ENCODE data around the gene HTR7.

The HTR7 gene

DNA sequence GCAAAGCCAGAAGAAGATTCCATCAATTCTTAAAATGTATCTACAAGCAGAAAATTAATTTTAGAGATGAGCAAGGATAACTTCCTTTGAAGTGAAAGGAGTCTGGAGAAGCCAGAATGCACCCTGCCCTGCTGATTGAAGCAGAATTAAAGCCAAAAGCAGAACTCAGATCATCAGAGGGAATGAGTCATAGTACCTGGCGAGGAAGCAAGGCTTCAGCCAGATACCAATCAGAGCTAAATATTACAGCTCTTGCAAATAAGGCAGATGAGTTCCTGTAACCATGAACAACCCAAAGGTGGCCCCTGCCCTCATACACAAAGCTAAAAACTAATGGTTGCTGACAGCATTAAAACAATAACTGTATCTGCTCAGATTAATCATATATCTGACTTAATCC, 10.4 kb downstream of the HTR7 start:
- H3K4me3 ChIP-seq (replicated peaks; ENCODE audit: low read depth, low read length), result no peak overlapping the region
- TF ChIP-seq, protein P1, sequence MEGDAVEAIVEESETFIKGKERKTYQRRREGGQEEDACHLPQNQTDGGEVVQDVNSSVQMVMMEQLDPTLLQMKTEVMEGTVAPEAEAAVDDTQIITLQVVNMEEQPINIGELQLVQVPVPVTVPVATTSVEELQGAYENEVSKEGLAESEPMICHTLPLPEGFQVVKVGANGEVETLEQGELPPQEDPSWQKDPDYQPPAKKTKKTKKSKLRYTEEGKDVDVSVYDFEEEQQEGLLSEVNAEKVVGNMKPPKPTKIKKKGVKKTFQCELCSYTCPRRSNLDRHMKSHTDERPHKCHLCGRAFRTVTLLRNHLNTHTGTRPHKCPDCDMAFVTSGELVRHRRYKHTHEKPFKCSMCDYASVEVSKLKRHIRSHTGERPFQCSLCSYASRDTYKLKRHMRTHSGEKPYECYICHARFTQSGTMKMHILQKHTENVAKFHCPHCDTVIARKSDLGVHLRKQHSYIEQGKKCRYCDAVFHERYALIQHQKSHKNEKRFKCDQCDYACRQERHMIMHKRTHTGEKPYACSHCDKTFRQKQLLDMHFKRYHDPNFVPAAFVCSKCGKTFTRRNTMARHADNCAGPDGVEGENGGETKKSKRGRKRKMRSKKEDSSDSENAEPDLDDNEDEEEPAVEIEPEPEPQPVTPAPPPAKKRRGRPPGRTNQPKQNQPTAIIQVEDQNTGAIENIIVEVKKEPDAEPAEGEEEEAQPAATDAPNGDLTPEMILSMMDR (IDR thresholded peaks at IDR 0.05; ENCODE audit: low read length, missing control alignments), result no peak
- DNase-seq (ENCODE audit: low read depth), result peak; percentile 45

DNA sequence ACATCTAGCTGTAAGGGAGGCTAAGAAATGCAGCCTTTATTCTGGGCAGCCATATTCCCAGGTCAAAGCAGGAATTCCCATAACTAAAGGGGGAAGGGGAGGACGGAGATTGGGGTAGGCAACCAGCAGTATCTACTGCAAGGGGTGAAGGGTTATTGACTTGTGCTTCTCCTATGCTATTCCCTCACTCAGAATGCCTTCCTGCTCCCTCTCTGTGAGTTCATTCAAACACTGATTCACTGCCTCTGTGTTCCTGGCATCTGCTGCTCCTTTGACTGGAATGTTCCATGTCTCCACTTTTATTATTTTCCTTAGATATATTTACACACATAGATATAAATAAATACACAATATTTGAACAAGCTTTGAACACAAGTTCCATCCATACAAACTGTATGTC, 11.1 kb downstream of the HTR7 start:
- TF ChIP-seq, protein P1 (IDR thresholded peaks at IDR 0.05; ENCODE audit: low read length, missing control alignments), result no peak
- no peak overlapping the region for H3K4me3 ChIP-seq (replicated peaks; ENCODE audit: low read depth, low read length)
- no peak for DNase-seq (ENCODE audit: low read depth)

DNA sequence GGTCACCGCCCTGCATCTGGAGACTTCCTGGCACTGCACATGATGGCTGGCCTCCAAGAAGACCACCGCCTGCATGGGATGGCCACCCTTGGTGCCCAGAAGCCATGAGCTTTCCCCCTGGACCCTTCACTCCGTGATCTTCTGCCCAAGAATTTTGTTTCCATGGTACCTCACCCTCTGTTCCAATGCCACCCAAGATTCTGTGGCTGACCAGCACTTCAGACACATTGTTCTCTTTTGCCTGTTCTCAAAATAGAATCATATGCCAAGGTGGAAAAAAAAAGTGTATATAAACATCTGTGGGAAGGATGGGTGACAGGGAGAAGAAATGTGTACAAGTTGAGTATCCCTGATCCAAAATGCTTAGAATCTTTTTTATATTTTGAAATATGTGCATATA, 12.1 kb downstream of the HTR7 start:
- no peak for DNase-seq (ENCODE audit: low read depth)
- TF ChIP-seq, protein P1 (IDR thresholded peaks at IDR 0.05; ENCODE audit: low read length, missing control alignments), result no peak
- H3K4me3 ChIP-seq (replicated peaks; ENCODE audit: low read depth, low read length), result no peak overlapping the region

DNA sequence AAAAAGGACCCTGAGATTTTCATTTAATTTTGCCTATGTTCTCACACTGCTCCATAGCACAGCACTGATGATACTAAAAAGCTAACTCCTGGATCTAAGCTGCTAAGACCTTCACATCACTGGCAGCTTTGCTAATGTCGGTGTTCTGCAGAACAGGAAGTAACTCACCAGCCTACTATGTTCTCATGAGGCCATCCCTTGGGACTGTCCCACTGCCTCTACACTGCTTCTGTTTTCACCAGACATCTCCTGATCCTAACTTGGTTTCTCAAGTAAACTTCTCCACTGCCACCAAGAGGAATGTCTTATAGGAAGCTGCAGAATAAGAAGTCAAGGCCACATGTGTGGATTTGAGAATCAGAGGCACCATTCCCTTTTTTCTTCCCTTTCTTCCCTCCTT, 15.1 kb downstream of the HTR7 start:
- TF ChIP-seq, protein P1 (IDR thresholded peaks at IDR 0.05; ENCODE audit: low read length, missing control alignments), result no peak

DNA sequence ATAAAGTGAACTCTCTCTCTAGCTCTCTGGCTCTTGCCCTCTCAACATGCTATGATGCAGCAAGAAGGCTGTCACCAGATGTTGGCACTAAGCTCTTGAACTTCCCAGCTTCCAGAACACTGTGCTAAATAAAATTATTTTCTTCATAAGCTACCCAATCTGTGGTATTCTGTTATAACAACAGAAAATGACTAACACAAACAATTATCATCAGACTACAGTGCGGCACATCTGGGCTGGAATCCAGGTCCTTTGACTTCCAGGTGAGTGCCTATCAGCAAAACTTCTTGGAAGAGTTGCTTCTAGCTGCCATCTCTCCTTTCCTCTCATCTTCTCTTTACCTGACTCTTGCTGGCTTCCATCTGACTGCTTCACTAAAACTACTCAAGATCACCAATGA, 20.4 kb downstream of the HTR7 start:
- TF ChIP-seq, protein P1 (IDR thresholded peaks at IDR 0.05; ENCODE audit: low read length, missing control alignments), result no peak
- no peak for DNase-seq (ENCODE audit: low read depth)
- H3K4me3 ChIP-seq (replicated peaks; ENCODE audit: low read depth, low read length), result no peak overlapping the region

More for the DNA sequence above, 15.1 kb downstream of the HTR7 start:
- H3K4me3 ChIP-seq (replicated peaks; ENCODE audit: low read depth, low read length), result no peak overlapping the region
- DNase-seq (ENCODE audit: low read depth), result peak; percentile 21

DNA sequence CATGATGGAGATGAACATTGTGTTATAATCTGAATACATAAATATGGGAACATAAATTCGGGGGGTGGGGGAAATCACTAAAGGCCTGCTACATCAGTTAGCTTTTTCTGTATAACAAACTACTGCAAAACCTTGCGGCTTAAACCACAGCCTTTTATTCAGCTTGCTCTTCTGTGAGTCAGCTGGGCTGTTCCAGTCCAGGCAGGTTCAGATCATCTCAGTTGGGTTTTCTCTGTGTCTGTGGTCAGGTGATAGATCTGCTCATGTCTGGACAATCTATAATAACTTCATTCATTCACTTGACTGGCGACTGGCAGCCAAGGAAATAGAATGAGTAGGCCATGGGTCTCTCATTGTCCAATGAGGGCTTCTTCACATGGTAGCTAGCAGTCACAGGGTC, 23.5 kb downstream of the HTR7 start:
- DNase-seq (ENCODE audit: low read depth), result no peak
- no peak overlapping the region for H3K4me3 ChIP-seq (replicated peaks; ENCODE audit: low read depth, low read length)
- TF ChIP-seq, protein P1 (IDR thresholded peaks at IDR 0.05; ENCODE audit: low read length, missing control alignments), result no peak

DNA sequence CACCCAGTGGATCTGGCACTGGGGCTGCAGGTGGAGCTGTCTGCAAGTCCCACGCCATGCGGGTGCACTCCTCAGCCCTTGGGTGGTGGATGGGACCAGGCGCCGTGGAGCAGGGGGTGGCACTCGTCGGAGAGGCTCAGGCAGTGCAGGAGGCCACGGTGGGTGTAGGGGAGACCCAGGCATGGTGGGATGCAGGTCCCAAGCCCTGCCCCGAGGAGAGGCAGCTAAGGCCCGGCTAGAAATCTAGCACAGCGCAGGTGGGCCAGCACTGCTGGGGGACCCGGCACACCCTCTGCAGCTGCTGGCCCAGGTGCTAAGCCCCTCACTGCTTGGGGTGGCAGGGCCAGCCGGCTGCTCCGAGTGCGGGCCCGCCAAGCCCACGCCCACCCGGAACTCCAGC, 25.7 kb downstream of the HTR7 start:
- H3K4me3 ChIP-seq (replicated peaks; ENCODE audit: low read depth, low read length), result no peak overlapping the region
- TF ChIP-seq, protein P1 (IDR thresholded peaks at IDR 0.05; ENCODE audit: low read length, missing control alignments), result no peak
- no peak for DNase-seq (ENCODE audit: low read depth)

Measured in fibroblast of pulmonary artery (primary cell).